ENCODE data around the gene SPART. TPM values are rescaled to one million over a fixed set of nuclear protein-coding genes. Genes with fewer than 3 reads are reported as not detected.
A peak's percentile ranks its signal among the peaks of the same experiment; 100 is the strongest.

The SPART gene
- total and polyA plus RNA-seq, 8 donors = 59.1 to 111 (median 91.9) TPM

- intact Hi-C loops (cut with DNase I) = no loop called here
- peaks cover 5 to 52% of the 10 kb centered on the region in 2 donors for H3K4me1 ChIP-seq
- H3K9me3 ChIP-seq = no peaks in the 10 kb centered on the region
- H3K27me3 ChIP-seq = peaks cover 0 to 6% of the 10 kb centered on the region in 2 donors
- no peak for TF ChIP-seq CTCF (IDR thresholded peaks at IDR 0.05)
- no peaks in the 10 kb centered on the region for H3K36me3 ChIP-seq
- ATAC-seq = peak; percentile 64
- peak overlapping the region; percentile 98 to 99 for H3K27ac ChIP-seq
- H3K4me3 ChIP-seq = peak overlapping the region; percentile 67 to 76
- DNase-seq = peak; percentile 79 to 88 (median 82)
Observed at GRCh38 chr13:36345438-36346221, 564 bp downstream of the SPART start.

GRCh38 chr13:36344886-36345437, 1.2 kb downstream of the SPART start:
- peak in 1 of 4 donors; percentile 34 for DNase-seq
- TF ChIP-seq CTCF (IDR thresholded peaks at IDR 0.05) = no peak

GRCh38 chr13:36344173-36344572, 2.0 kb downstream of the SPART start:
- H3K4me1 ChIP-seq = peaks cover 5 to 52% of the 10 kb centered on the region in 2 donors
- ATAC-seq (no peak), DNase-seq (peak in 1 of 4 donors; percentile 21)
- H3K4me3 ChIP-seq = peak overlapping the region in 1 of 2 donors; percentile 76
- intact Hi-C loops (cut with DNase I) = no loop called here
- TF ChIP-seq CTCF (IDR thresholded peaks at IDR 0.05) = no peak
- no peaks in the 10 kb centered on the region for H3K9me3 ChIP-seq
- H3K27me3 ChIP-seq = peaks cover 0 to 6% of the 10 kb centered on the region in 2 donors
- peak overlapping the region; percentile 98 to 99 for H3K27ac ChIP-seq
- no peaks in the 10 kb centered on the region for H3K36me3 ChIP-seq

More at GRCh38 chr13:36344886-36345437, 1.2 kb downstream of the SPART start:
- Histone ChIP-seq H3K36me3 (no peaks in the 10 kb centered on the region), H3K9me3 (no peaks in the 10 kb centered on the region), H3K4me3 (peak overlapping the region; percentile 67 to 76), H3K27ac (peak overlapping the region; percentile 98 to 99), H3K4me1 (peaks cover 5 to 52% of the 10 kb centered on the region in 2 donors), H3K27me3 (peaks cover 0 to 6% of the 10 kb centered on the region in 2 donors)
- no peak for ATAC-seq
- intact Hi-C loops (cut with DNase I) = no loop called here

- peak overlapping the region in 1 of 2 donors; percentile 76 for H3K4me3 ChIP-seq
- intact Hi-C loops (cut with DNase I) = no loop called here
- peak overlapping the region in 1 of 2 donors; percentile 98 for H3K27ac ChIP-seq
Observed at GRCh38 chr13:36343766-36344165, 2.4 kb downstream of the SPART start.

More at GRCh38 chr13:36343766-36344165, 2.4 kb downstream of the SPART start:
- ATAC-seq = no peak
- Histone ChIP-seq H3K9me3 (no peaks in the 10 kb centered on the region), H3K27me3 (peaks cover 0 to 6% of the 10 kb centered on the region in 2 donors), H3K36me3 (no peaks in the 10 kb centered on the region), H3K4me1 (peaks cover 5 to 52% of the 10 kb centered on the region in 2 donors)
- DNase-seq = no peak
- no peak for TF ChIP-seq CTCF (IDR thresholded peaks at IDR 0.05)
